Activated CD8-positive, alpha-beta memory T cell treated with anti-CD3 and anti-CD28 coated beads for 48 hours (primary cell): ENCODE data around the gene TM2D3.

ENCODE experiments used
- DNase-seq, 3 experiments: peaks; one replicate each; pipeline ENCODE4 v3.0.0-alpha.2; 2020; ENCODE audit warnings: low read depth in 2 of 3, low spot score in 2 of 3

TM2D3 gene

GRCh38 chr15:101608201-101608600 is 44.0 kb downstream of the TM2D3 start:
- DNase-seq: no peak

DNA sequence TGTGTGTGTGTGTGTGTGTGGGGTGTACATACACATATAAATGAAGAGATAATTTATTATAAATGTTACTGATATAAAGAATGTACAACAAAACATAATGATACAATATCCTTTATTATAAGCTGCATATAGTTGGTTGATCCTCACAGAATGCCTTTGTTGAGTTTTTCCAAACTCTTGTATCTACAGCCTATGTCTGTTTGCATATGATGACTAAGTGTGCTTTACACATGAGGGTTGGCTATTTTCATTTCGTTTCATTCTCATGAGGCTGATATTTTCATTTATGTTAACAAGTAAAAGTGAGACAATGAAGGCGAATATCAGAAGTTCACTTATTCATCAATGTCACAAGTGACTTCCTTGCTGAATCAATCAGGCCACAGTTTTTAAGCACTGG is 45.1 kb downstream of the TM2D3 start:
- DNase-seq: no peak

GRCh38 chr15:101604124-101604874 is 47.9 kb downstream of the TM2D3 start:
- DNase-seq: no peak

GRCh38 chr15:101602801-101603200 is 49.4 kb downstream of the TM2D3 start:
- DNase-seq: no peak

DNA sequence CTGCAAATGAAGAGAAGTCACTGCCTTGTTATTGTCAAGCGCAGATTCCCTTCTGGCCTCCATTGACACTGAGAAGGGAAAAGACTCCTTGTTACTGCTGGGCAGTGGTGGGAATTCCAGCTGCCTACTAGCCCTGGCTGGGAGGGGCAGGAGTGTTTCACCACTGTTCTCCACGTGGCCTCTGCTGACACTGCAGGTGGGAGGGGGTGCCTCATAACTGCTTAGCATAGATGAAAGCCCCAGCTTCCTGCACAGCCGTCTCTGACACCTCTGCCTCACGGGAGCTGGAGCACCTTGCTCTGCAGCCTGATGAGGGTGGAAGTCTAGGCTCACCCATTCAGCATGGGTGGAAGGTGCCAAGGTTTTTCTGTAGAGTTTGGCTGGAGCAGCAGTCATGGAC is 52.1 kb downstream of the TM2D3 start:
- no peak for DNase-seq

GRCh38 chr15:101599091-101599490 is 53.1 kb downstream of the TM2D3 start:
- DNase-seq: no peak

DNA sequence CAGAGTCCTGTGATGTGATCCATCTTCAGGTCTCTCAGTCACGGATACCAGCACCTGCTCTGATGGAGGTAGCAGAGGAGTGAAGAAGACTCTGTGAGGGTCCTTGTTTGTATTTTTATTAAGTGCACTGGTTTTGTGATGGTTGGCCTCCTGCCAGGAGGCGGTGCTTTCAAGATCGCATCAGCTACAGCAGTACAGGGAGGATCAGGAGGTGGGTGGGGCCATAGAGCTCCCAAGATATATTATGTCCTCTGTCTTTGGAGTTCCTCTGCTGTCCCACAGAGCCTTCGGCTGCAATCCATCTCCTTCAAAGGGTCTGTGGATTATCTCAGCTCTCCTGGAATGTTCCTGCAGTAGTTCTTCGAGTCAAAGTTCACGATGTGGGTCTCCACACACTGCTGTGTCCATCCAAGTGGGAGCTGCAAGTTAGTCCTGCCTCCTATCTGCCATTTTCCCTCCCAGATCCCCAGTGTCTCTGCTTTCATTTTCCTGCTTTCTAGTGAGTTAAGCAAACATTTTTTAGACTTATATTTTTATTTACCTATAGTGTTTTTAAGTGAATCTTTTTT is 54.7 kb downstream of the TM2D3 start:
- no peak for DNase-seq

DNA sequence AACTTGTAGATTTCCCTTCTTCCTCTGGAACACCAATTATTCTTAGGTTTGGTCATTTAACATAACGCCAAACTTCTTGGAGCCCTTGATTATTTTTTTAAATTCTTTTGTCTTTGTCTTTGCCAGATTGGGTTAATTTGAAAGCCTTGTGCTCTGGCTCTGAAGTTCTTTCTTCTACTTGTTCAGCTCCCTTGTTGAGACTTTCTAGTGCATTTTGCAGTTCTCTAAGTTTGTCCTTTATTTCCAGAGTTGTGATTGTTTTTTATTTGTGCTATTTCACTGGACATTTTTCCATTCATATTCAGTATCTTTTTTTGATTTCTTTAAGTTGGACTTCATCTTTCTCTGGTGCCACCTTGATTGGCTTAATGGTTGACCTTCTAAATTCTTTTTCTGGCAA is 55.5 kb downstream of the TM2D3 start:
- DNase-seq: no peak
